SU-DHL-6 (cell line): Measurements from ENCODE around the gene CD47.

Experiments used
- H2AFZ ChIP-seq: fragments of 200-600 bp; sonication (generic); 2 replicates; pipeline ENCODE4 v1.6.1; 2014; ENCODE audit warnings: low read depth, mild to moderate bottlenecking, moderate library complexity, mixed read lengths, antibody characterized with exemption, low read length; ENCODE audit not compliant: severe bottlenecking
- H3F3A ChIP-seq: fragments of 200-600 bp; shearing (Covaris generic); 2 replicates; pipeline ENCODE4 v1.6.0; 2016; ENCODE audit warnings: antibody characterized with exemption, mild to moderate bottlenecking; ENCODE audit not compliant: insufficient read depth
- H3K27ac ChIP-seq: fragments of 200-600 bp; sonication (generic); 2 replicates; pipeline ENCODE4 v1.5.1; 2016; ENCODE audit warnings: low read depth, mild to moderate bottlenecking, low read length, moderate library complexity, mixed read lengths
- H3K27me3 ChIP-seq: fragments of 200-600 bp; sonication (generic), shearing (Covaris generic); 2 replicates; pipeline ENCODE4 v1.6.0; 2014; ENCODE audit warnings: mild to moderate bottlenecking, low read length
- H3K36me3 ChIP-seq: fragments of 200-600 bp; sonication (generic); 2 replicates; pipeline ENCODE4 v1.6.1; 2014; ENCODE audit warnings: mild to moderate bottlenecking, low read length, mixed read lengths
- H3K4me2 ChIP-seq: fragments of 300-600, 200-600 bp; shearing (Covaris generic), sonication (generic); 2 replicates; pipeline ENCODE4 v1.6.0; 2014; ENCODE audit warnings: low read length, low read depth, mild to moderate bottlenecking; ENCODE audit not compliant: poor library complexity, severe bottlenecking
- H3K4me3 ChIP-seq: fragments of 200-600 bp; sonication (generic); 2 replicates; pipeline ENCODE4 v1.5.1; 2014; ENCODE audit warnings: antibody characterized with exemption, low read length, mild to moderate bottlenecking, mixed read lengths; ENCODE audit not compliant: insufficient read depth, poor library complexity, severe bottlenecking
- H3K79me2 ChIP-seq: fragments of 200-600 bp; sonication (generic); 2 replicates; pipeline ENCODE4 v1.6.1; 2014; ENCODE audit warnings: mild to moderate bottlenecking, low read length, moderate library complexity; ENCODE audit not compliant: insufficient read depth
- H3K9ac ChIP-seq: fragments of 200-600 bp; sonication (generic); 2 replicates; pipeline ENCODE4 v1.7.0; 2014; ENCODE audit warnings: mild to moderate bottlenecking, low read length
- H3K9me2 ChIP-seq: fragments of 200-600 bp; sonication (generic); replicated peaks from 2 replicates; pipeline ENCODE4 v1.6.1; 2014; ENCODE audit warnings: low read length; ENCODE audit not compliant: insufficient read depth
- H3K9me3 ChIP-seq: fragments of 200-600 bp; sonication (generic); 2 replicates; pipeline ENCODE4 v1.6.1; 2014; ENCODE audit warnings: low read length, mixed read lengths; ENCODE audit not compliant: insufficient read depth
- H4K20me1 ChIP-seq: fragments of 200-600 bp; sonication (generic); 2 replicates; pipeline ENCODE4 v1.6.1; 2014; ENCODE audit warnings: low read depth, mild to moderate bottlenecking, antibody characterized with exemption, low read length, moderate library complexity, mixed read lengths
- EZH2phosphoT487 ChIP-seq: fragments of 200-600 bp; sonication (generic), shearing (Covaris generic); conservative IDR thresholded peaks from 2 replicates; pipeline ENCODE4 v1.6.1; 2018; ENCODE audit warnings: mild to moderate bottlenecking, antibody characterized with exemption, low read length, moderate library complexity, mixed read lengths
- TF ChIP-seq, protein P1 (sequence below): fragments of 200-600 bp; sonication (generic); IDR thresholded peaks from one replicate; pipeline ENCODE4 v1.5.1; 2017; ENCODE audit warnings: antibody characterized with exemption, mild to moderate bottlenecking, low read length, moderate library complexity; ENCODE audit not compliant: insufficient read depth, poor library complexity, severe bottlenecking

The CD47 gene

DNA sequence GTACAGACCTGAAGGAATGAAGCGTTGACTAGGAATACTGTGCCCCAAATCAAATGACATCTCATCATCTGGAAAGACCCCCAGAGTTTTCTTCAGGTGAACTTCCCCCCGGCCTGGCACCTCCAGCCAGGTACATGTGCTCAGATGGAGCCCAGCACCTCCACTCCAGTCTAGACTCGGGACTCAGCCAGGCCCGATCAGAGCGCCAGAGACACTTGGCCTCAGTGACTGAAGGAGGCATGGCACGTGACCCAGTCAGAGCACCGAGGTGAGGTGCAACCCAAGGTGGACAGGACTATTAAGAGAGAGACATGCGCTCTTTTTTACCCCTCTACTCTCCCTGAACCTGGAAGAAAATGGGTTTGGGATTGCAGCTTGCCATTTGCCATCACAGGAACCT, 48.5 kb downstream of the CD47 start:
- no peak overlapping the region for H3K9ac ChIP-seq
- no peak overlapping the region for H2AFZ ChIP-seq
- TF ChIP-seq, protein P1, sequence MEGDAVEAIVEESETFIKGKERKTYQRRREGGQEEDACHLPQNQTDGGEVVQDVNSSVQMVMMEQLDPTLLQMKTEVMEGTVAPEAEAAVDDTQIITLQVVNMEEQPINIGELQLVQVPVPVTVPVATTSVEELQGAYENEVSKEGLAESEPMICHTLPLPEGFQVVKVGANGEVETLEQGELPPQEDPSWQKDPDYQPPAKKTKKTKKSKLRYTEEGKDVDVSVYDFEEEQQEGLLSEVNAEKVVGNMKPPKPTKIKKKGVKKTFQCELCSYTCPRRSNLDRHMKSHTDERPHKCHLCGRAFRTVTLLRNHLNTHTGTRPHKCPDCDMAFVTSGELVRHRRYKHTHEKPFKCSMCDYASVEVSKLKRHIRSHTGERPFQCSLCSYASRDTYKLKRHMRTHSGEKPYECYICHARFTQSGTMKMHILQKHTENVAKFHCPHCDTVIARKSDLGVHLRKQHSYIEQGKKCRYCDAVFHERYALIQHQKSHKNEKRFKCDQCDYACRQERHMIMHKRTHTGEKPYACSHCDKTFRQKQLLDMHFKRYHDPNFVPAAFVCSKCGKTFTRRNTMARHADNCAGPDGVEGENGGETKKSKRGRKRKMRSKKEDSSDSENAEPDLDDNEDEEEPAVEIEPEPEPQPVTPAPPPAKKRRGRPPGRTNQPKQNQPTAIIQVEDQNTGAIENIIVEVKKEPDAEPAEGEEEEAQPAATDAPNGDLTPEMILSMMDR = no peak
- TF ChIP-seq EZH2phosphoT487 = no peak
- no peaks in the 10 kb centered on the region for H4K20me1 ChIP-seq
- no peak overlapping the region for H3K4me2 ChIP-seq
- peaks cover 7% of the 10 kb centered on the region; the same call in 1 of the 2 replicates for H3K36me3 ChIP-seq
- no peak overlapping the region for H3K4me3 ChIP-seq
- H3K27ac ChIP-seq = no peak overlapping the region
- H3F3A ChIP-seq = no peaks in the 10 kb centered on the region
- no peaks in the 10 kb centered on the region for H3K9me2 ChIP-seq
- H3K9me3 ChIP-seq = no peaks in the 10 kb centered on the region
- no peaks in the 10 kb centered on the region for H3K79me2 ChIP-seq
- no peaks in the 10 kb centered on the region for H3K27me3 ChIP-seq

DNA sequence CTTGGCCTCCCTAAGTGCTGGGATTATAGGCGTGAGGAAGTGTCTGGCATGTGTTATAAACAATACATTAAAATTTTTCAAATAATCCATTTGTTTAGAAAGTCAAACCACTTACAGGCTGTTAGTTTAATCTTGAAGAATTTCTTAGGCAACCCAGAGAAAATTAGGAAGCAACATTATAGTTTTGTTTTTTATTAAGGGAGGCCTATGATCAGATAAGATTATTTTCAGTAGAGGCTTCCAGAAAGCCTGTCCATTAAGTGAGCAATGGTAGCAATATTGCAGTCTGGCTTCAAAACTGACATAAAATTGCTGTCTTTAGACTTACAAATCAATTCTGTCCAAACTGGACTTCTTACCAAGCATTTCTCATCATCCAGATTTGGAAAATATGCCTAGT, 49.6 kb downstream of the CD47 start:
- no peaks in the 10 kb centered on the region for H3F3A ChIP-seq
- no peak for TF ChIP-seq EZH2phosphoT487
- TF ChIP-seq, protein P1 = no peak
- H3K4me3 ChIP-seq = no peak overlapping the region
- no peak overlapping the region for H2AFZ ChIP-seq
- no peak overlapping the region for H3K9ac ChIP-seq
- H3K36me3 ChIP-seq = peaks cover 2% of the 10 kb centered on the region; the same call in 1 of the 2 replicates
- H3K4me2 ChIP-seq = no peak overlapping the region
- no peaks in the 10 kb centered on the region for H4K20me1 ChIP-seq
- no peaks in the 10 kb centered on the region for H3K27me3 ChIP-seq
- H3K9me2 ChIP-seq = no peaks in the 10 kb centered on the region
- H3K27ac ChIP-seq = no peak overlapping the region
- H3K9me3 ChIP-seq = no peaks in the 10 kb centered on the region
- no peaks in the 10 kb centered on the region for H3K79me2 ChIP-seq

GRCh38 chr3:108037770-108038169, 53.1 kb downstream of the CD47 start:
- no peaks in the 10 kb centered on the region for H3K79me2 ChIP-seq
- no peak overlapping the region for H2AFZ ChIP-seq
- no peaks in the 10 kb centered on the region for H4K20me1 ChIP-seq
- TF ChIP-seq, protein P1 = no peak
- TF ChIP-seq EZH2phosphoT487 = no peak
- no peaks in the 10 kb centered on the region for H3K27me3 ChIP-seq
- no peak overlapping the region for H3K4me2 ChIP-seq
- H3K9me3 ChIP-seq = no peaks in the 10 kb centered on the region
- H3F3A ChIP-seq = no peaks in the 10 kb centered on the region
- H3K4me3 ChIP-seq = no peak overlapping the region
- no peak overlapping the region for H3K27ac ChIP-seq
- no peak overlapping the region for H3K9ac ChIP-seq
- H3K36me3 ChIP-seq = no peaks in the 10 kb centered on the region
- H3K9me2 ChIP-seq = no peaks in the 10 kb centered on the region
